Measurements from ENCODE around the gene IKBKE. TPM values are rescaled to one million over a fixed set of nuclear protein-coding genes. Genes with fewer than 3 reads are reported as not detected.

The IKBKE gene
- 10 to 100 TPM; 18.7 to 19.8 TPM for total RNA-seq

DNA sequence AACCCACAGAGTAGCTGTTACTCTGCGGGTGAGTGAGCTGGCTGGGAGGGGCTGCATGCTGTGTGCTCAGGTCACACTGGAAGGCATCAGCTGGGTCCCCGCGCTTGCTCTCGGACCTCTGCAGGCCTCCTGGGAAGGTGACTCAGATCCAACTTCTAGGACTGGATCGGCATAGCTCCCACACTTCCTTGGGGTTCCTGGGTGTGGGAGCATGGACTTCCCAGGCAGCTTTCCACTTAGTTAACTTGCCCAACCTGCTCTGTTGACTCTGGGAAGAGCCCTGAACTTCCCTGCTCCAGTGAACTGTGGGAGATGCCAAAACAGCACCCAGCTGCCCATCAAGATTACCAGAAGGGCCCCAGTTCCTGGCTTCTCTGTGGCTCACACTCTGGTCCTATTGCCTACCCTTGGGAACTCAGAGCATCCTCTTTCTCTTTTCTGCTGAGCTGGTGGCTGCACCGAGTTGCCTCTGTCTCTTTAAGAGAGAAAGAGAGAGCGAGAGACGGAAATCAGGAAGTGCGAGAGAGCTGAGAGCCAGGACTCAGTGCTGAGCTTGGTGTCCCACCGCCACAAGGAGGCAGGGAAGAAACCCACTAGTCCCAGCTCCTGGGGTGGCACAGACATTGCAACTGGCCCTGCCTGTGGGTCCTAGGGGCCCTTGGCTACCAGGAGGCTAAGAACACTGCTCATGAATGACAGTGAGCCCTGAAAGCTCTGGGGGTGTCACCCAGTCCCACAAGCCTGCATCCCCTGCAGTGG lies at the start of gene IKBKE:
Gene IKBKE, plus strand, starts transcription at position 544 of the 759 bp plus-strand sequence. CDS start 2,752 bp downstream, outside the sequence.
- H3K4me3 Mint-ChIP-seq, result peak within 1 kb of the TSS; percentile 90
- peak; percentile 56 for DNase-seq
- peak within 1 kb of the TSS; percentile 93 for H3K27ac Mint-ChIP-seq
- peaks cover 78% of the 10 kb centered on the region for H3K4me1 Mint-ChIP-seq
- H3K36me3 Mint-ChIP-seq, result peaks cover 20% of the 10 kb centered on the region
- no peaks in the 10 kb centered on the region for H3K9me3 Mint-ChIP-seq
- H3K27me3 Mint-ChIP-seq, result no peaks in the 10 kb centered on the region

DNA sequence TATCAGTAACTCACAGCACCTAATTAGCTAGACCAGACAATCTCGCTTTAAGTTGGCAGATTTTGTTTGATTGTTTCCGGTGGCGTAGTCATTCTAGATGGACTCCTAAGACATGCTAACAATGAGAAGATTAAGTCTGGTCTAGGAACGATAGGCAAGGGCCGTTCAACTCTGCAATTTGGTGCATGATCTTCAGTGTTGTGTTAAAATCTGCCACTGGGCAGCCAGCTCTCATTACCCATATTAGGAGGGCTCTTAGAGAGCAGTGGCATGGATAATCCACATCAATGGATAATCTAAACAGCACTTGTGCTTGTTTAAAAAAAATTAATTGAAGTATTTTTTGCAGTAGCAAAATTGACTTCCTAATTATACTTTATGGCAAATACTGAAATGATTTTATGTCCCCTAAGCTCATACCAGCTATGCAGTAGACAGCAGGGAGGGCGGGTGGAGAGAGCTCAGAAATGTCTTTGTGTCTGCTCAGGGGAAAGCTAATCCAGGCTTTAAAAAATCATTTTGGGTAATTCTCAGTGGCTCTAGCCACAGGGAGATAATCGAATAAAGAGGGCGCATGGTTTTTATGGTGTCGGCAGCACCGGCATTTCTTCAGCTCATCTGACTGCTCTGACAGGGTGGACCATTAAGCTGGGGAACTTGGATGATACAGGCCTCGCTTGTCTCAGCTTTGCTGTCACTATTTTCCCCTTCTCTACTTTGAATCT lies 48.5 kb upstream of the IKBKE start:
- no peaks in the 10 kb centered on the region for H3K4me1 Mint-ChIP-seq
- H3K36me3 Mint-ChIP-seq, result peaks cover 14% of the 10 kb centered on the region
- no peak overlapping the region for H3K4me3 Mint-ChIP-seq

GRCh38 chr1:206422525-206422924 lies 47.8 kb upstream of the IKBKE start:
- Mint-ChIP-seq H3K36me3 (peaks cover 14% of the 10 kb centered on the region), H3K27me3 (no peaks in the 10 kb centered on the region), H3K4me3 (no peak overlapping the region), H3K9me3 (no peaks in the 10 kb centered on the region), H3K27ac (no peak overlapping the region), H3K4me1 (no peaks in the 10 kb centered on the region)
- no peak for DNase-seq

More for the DNA sequence above, 48.5 kb upstream of the IKBKE start:
- no peak for DNase-seq
- H3K27me3 Mint-ChIP-seq, result no peaks in the 10 kb centered on the region
- H3K27ac Mint-ChIP-seq, result no peak overlapping the region
- H3K9me3 Mint-ChIP-seq, result no peaks in the 10 kb centered on the region

DNA sequence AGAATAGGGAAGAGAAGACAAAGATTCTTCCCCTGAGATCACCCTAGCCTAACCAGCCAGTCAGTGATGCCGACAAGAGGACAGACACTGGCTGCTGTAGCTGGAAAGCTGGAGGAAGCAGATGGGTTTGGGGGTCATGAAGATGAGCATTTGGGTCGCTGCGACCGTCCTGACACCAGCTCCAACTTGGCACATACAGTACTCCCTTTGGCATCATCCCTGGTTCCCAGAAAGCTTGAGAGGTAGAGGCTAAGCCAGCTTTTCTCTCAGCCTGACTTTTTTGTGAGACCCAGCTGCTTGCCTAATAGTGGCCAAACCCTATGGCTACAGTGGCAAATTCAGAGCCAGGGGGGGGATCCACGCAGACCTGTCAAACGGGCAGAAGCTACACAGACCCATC lies 43.0 kb upstream of the IKBKE start:
- H3K27me3 Mint-ChIP-seq, result no peaks in the 10 kb centered on the region
- peaks cover 13% of the 10 kb centered on the region for H3K36me3 Mint-ChIP-seq
- H3K27ac Mint-ChIP-seq, result no peak overlapping the region
- no peak overlapping the region for H3K4me3 Mint-ChIP-seq
- DNase-seq, result no peak
- no peaks in the 10 kb centered on the region for H3K4me1 Mint-ChIP-seq
- no peaks in the 10 kb centered on the region for H3K9me3 Mint-ChIP-seq

DNA sequence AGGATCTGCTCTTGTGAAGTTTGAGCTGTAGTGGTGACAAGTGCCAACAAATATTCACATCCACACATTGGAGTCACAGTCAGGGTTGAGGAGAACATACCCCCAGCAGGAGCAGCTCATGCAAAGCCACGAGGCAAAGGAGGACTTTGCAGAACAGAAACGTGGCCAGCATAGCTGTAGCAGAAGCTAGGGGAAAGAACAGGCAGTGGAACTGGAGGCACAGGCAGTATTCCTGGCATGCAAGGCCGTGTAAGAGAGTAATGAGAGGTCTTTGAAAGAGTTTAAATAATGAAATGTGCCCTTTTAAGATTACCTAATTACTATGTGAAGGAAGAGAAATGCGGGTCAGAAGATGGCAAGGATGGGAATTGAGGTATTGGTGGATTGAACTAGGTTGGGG lies 40.9 kb upstream of the IKBKE start:
- Mint-ChIP-seq H3K4me1 (no peaks in the 10 kb centered on the region), H3K36me3 (peaks cover 11% of the 10 kb centered on the region), H3K27ac (no peak overlapping the region), H3K27me3 (no peaks in the 10 kb centered on the region), H3K9me3 (no peaks in the 10 kb centered on the region), H3K4me3 (no peak overlapping the region)
- DNase-seq, result no peak

GRCh38 chr1:206430031-206430983 lies 40.0 kb upstream of the IKBKE start:
- peaks cover 11% of the 10 kb centered on the region for H3K36me3 Mint-ChIP-seq
- DNase-seq, result no peak
- H3K27ac Mint-ChIP-seq, result no peak overlapping the region
- no peaks in the 10 kb centered on the region for H3K4me1 Mint-ChIP-seq
- no peaks in the 10 kb centered on the region for H3K9me3 Mint-ChIP-seq
- H3K4me3 Mint-ChIP-seq, result no peak overlapping the region
- no peaks in the 10 kb centered on the region for H3K27me3 Mint-ChIP-seq

DNA sequence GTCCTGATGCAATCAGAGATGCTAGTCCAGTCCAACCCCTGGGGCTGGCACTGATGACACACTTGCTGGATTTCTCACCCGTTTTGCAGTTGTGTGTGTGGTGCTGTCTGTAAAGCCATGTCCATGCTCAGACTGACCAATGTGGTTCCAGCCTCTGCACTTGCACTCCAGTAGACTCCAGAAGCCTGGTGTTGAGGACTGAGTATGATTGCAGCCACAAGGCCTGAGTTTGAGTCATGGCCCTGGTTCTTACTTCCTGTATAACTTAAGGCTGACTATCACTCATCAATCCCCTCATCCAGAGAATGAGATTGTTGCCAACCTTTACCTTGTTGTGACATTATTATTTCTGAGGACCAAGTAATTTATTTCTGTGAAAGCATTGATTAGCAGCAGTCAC lies 34.8 kb upstream of the IKBKE start:
- Mint-ChIP-seq H3K27me3 (no peaks in the 10 kb centered on the region), H3K9me3 (no peaks in the 10 kb centered on the region), H3K36me3 (peaks cover 8% of the 10 kb centered on the region), H3K4me3 (no peak overlapping the region), H3K4me1 (no peaks in the 10 kb centered on the region), H3K27ac (no peak overlapping the region)
- no peak for DNase-seq

DNA sequence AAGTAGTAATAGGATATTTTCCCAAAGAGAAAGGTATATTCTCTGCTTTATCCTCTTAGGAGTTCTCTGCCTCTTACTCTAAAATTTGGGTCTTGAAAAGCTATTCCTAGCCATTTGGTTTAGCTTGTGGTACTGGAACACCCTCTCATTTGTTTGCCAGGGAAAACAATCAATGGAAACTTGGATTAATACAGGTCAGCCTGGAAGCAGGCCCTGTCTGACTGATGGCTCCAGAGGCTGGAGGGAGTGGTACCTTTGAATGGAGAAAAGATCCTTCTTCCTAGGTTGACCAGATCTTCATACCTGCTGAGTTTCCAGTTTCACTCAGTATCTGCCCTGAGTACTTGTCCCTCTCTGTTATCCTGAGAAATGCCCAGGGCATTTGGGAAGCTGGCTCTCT lies 31.7 kb upstream of the IKBKE start:
- Mint-ChIP-seq H3K27me3 (no peaks in the 10 kb centered on the region), H3K36me3 (peaks cover 4% of the 10 kb centered on the region), H3K27ac (no peak overlapping the region), H3K9me3 (no peaks in the 10 kb centered on the region), H3K4me3 (no peak overlapping the region), H3K4me1 (no peaks in the 10 kb centered on the region)
- DNase-seq, result no peak

DNA sequence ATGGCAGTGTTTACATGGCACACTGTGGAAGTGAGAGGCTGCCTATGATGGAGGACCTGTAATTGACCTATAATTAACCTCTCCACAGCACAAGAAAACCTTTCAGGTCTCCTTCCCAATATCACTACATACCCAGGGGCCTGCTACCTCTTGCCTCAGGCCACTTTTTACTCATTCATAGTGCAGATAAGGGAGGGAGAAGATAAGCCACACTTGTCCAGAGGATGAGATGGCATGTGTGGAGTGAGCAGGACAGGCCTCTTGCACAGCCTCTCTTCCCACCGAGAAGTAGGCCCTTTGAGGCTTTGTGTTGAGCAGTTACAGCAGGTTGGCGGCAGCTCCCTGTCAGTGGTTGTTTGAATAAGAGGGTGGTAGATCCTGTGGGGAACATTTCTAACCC lies 31.1 kb upstream of the IKBKE start:
- DNase-seq, result no peak
- Mint-ChIP-seq H3K4me3 (no peak overlapping the region), H3K9me3 (no peaks in the 10 kb centered on the region), H3K27ac (no peak overlapping the region), H3K27me3 (no peaks in the 10 kb centered on the region), H3K36me3 (peaks cover 4% of the 10 kb centered on the region), H3K4me1 (no peaks in the 10 kb centered on the region)

GRCh38 chr1:206441336-206441967 lies 28.8 kb upstream of the IKBKE start:
- H3K4me1 Mint-ChIP-seq, result no peaks in the 10 kb centered on the region
- no peak overlapping the region for H3K4me3 Mint-ChIP-seq
- no peaks in the 10 kb centered on the region for H3K27me3 Mint-ChIP-seq
- no peaks in the 10 kb centered on the region for H3K9me3 Mint-ChIP-seq
- DNase-seq, result no peak
- H3K36me3 Mint-ChIP-seq, result peaks cover 6% of the 10 kb centered on the region
- H3K27ac Mint-ChIP-seq, result no peak overlapping the region

GRCh38 chr1:206442101-206442500 lies 28.2 kb upstream of the IKBKE start:
- no peak overlapping the region for H3K4me3 Mint-ChIP-seq
- H3K36me3 Mint-ChIP-seq, result peaks cover 6% of the 10 kb centered on the region
- no peak for DNase-seq
- no peaks in the 10 kb centered on the region for H3K9me3 Mint-ChIP-seq
- no peaks in the 10 kb centered on the region for H3K4me1 Mint-ChIP-seq
- no peaks in the 10 kb centered on the region for H3K27me3 Mint-ChIP-seq
- no peak overlapping the region for H3K27ac Mint-ChIP-seq

DNA sequence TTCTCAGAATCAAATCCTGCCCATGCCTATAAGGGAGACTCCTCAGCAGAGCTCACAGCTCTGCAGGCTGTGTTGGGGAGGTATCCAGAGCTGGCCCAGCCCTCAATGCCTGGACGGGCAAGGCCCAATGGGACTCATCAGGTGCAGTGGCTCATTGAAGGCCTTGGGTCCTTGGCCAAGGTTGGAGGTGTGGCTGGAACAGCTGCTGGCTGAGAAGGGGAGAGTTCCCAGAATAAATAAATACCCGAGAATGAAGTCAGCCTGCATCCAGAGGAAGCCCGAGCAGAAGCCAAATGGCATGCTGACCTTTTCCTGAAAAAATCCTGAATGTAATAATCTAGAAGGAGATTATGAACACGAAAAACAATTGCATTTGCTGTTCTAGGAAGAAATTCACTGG lies 25.2 kb upstream of the IKBKE start:
- Mint-ChIP-seq H3K36me3 (peaks cover 8% of the 10 kb centered on the region), H3K9me3 (no peaks in the 10 kb centered on the region), H3K27ac (no peak overlapping the region), H3K4me3 (no peak overlapping the region), H3K27me3 (no peaks in the 10 kb centered on the region), H3K4me1 (peaks cover 5% of the 10 kb centered on the region)
- DNase-seq, result no peak

GRCh38 chr1:206445911-206446356 lies 24.3 kb upstream of the IKBKE start:
- H3K4me3 Mint-ChIP-seq, result no peak overlapping the region
- no peaks in the 10 kb centered on the region for H3K9me3 Mint-ChIP-seq
- no peak overlapping the region for H3K27ac Mint-ChIP-seq
- H3K4me1 Mint-ChIP-seq, result peaks cover 5% of the 10 kb centered on the region
- no peaks in the 10 kb centered on the region for H3K27me3 Mint-ChIP-seq
- H3K36me3 Mint-ChIP-seq, result peaks cover 6% of the 10 kb centered on the region
- no peak for DNase-seq

DNA sequence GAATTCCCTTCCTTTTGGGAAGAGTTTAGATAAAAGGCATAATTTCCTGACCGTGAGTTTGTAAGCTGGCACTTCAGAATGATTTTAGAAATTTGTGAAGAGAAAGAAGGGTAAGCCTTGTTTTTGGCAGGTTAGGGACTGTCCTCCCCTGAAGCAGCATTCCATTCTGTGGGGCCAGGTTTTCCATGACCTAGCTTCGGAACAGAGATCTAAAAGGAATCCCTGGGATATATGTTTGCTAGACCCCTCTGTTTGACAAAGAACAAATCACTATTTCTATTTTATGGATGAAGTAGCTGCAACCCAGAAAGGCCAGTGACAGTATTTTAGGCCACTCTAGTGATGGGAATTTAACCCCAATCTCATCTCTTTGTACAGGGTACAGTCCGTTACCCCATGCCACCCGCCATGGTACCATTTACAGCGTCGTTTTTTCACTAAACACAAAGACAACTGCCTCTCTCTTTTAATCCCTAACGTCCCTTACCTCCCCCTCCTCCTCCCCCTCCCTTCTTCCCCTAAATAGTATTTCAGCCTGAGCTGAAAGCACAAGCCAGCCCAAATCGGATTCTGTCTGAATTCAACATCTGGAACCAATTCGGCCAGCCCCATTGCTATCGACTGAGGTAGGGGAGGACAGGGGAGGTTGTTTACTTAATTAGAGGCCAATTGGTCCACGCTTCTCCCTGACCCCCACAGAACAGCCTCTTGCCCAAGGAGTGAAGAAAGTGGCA lies 23.4 kb upstream of the IKBKE start:
- no peak for DNase-seq
- Mint-ChIP-seq H3K4me3 (no peak overlapping the region), H3K27ac (no peak overlapping the region), H3K36me3 (peaks cover 6% of the 10 kb centered on the region), H3K9me3 (no peaks in the 10 kb centered on the region), H3K4me1 (peaks cover 5% of the 10 kb centered on the region), H3K27me3 (no peaks in the 10 kb centered on the region)
